Breast epithelium (tissue), 3 donors: Measurements from ENCODE around the gene FBXL7.

ENCODE experiments used
- POLR2AphosphoS5 ChIP-seq, 3 donors: sonication (generic); formaldehyde crosslinking; IDR thresholded peaks; one replicate each; pipeline ENCODE4 v1.6.1; 2017; ENCODE audit warnings: antibody characterized with exemption in 3 of 3
- TF ChIP-seq, protein P1 (sequence below), 3 donors: fragments of 450-650 bp; IDR thresholded peaks; one replicate each; pipeline ENCODE4 v1.5.1; 2016 to 2017; ENCODE audit warnings: antibody characterized with exemption in 3 of 3, mild to moderate bottlenecking in 3 of 3, moderate library complexity in 3 of 3

DNA sequence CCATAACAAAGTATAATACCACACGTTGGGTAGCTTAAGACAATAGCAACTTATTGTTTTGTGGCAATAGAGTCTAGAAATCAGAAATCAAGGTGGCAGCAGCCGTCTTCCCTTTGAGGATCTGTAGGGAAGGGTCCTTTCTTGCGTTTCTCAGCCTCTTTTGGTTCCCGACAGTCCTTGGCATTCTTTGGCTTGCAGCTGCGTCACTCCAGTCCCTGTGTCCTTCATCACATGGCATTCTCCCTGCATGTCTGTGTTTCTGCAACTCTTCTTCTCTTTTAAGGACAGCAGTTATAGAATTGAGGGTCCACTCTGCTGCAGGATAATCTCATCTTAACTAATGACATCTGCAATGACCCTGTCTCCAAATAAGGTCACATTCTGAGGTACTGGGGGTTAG, 140.1 kb downstream of the FBXL7 start:
- no peak for TF ChIP-seq POLR2AphosphoS5 (IDR thresholded peaks at IDR 0.05)
- TF ChIP-seq, protein P1, sequence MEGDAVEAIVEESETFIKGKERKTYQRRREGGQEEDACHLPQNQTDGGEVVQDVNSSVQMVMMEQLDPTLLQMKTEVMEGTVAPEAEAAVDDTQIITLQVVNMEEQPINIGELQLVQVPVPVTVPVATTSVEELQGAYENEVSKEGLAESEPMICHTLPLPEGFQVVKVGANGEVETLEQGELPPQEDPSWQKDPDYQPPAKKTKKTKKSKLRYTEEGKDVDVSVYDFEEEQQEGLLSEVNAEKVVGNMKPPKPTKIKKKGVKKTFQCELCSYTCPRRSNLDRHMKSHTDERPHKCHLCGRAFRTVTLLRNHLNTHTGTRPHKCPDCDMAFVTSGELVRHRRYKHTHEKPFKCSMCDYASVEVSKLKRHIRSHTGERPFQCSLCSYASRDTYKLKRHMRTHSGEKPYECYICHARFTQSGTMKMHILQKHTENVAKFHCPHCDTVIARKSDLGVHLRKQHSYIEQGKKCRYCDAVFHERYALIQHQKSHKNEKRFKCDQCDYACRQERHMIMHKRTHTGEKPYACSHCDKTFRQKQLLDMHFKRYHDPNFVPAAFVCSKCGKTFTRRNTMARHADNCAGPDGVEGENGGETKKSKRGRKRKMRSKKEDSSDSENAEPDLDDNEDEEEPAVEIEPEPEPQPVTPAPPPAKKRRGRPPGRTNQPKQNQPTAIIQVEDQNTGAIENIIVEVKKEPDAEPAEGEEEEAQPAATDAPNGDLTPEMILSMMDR (IDR thresholded peaks at IDR 0.05): no peak
